ENCODE measurements around the gene USP13. TPM values are rescaled to one million over a fixed set of nuclear protein-coding genes. Genes with fewer than 3 reads are reported as not detected.

The USP13 gene
- total RNA-seq, 1 donor from 2014 or later, result 11.0 TPM

DNA sequence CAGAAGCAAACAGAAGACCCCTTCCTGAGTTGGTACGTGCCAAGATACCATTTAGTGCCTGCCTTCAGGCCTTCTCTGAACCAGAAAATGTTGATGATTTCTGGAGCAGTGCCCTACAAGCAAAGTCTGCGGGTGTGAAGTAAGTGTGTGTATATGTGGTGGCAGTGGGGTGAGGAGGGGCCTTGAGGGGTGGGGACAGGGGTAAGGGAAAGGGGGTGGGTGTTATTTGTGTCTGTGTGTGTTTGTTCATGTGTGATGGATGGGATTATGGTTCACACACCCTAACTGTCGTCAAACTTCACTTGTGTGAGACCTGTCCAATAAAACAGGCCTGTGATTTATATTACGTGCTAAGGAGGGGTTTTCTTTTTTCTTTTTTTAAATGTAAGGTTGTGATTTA lies 92.2 kb downstream of the USP13 start:
- CTCF ChIA-PET, result no interaction called here
- H3K9me3 Mint-ChIP-seq, result no peaks in the 10 kb centered on the region
- H3K4me1 Mint-ChIP-seq, result no peaks in the 10 kb centered on the region
- intact Hi-C loops (cut with micrococcal nuclease), result no loop called here
- DNase-seq, result no peak
- POLR2A ChIA-PET, result no interaction called here
- ATAC-seq (ENCODE audit: low read depth), result no peak
- no peaks in the 10 kb centered on the region for H3K27me3 Mint-ChIP-seq
- no peak overlapping the region for H3K4me3 Mint-ChIP-seq
- TF ChIP-seq, protein P1, sequence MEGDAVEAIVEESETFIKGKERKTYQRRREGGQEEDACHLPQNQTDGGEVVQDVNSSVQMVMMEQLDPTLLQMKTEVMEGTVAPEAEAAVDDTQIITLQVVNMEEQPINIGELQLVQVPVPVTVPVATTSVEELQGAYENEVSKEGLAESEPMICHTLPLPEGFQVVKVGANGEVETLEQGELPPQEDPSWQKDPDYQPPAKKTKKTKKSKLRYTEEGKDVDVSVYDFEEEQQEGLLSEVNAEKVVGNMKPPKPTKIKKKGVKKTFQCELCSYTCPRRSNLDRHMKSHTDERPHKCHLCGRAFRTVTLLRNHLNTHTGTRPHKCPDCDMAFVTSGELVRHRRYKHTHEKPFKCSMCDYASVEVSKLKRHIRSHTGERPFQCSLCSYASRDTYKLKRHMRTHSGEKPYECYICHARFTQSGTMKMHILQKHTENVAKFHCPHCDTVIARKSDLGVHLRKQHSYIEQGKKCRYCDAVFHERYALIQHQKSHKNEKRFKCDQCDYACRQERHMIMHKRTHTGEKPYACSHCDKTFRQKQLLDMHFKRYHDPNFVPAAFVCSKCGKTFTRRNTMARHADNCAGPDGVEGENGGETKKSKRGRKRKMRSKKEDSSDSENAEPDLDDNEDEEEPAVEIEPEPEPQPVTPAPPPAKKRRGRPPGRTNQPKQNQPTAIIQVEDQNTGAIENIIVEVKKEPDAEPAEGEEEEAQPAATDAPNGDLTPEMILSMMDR (IDR thresholded peaks at IDR 0.05), result no peak
- no peak overlapping the region for H3K27ac Mint-ChIP-seq
- peaks cover 42% of the 10 kb centered on the region for H3K36me3 Mint-ChIP-seq (ENCODE audit: low read depth)

DNA sequence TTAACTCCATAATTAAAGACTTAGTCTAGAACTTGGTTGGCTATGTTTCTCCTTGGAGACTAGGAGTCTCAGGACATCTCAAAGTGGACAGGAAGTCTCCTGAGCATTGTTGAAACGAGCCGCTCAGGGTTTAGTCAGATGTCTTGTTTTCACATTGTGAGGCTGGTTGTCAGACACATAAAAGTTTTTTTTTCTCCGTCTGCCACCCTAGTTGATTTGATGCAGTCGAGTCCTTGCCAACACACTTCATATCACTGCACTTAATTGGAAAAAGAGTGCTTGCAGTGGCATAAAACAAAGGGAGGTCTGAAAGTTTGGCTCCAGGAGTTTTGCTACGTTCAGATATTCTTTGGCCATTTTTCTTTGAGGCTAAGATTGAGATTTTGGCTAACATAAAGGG lies 92.9 kb downstream of the USP13 start:
- H3K9me3 Mint-ChIP-seq, result no peaks in the 10 kb centered on the region
- CTCF ChIA-PET, result no interaction called here
- H3K27ac Mint-ChIP-seq, result no peak overlapping the region
- TF ChIP-seq, protein P1 (IDR thresholded peaks at IDR 0.05), result no peak
- no peak overlapping the region for H3K4me3 Mint-ChIP-seq
- no peak for DNase-seq
- intact Hi-C loops (cut with micrococcal nuclease), result no loop called here
- POLR2A ChIA-PET, result no interaction called here
- no peaks in the 10 kb centered on the region for H3K27me3 Mint-ChIP-seq
- H3K4me1 Mint-ChIP-seq, result no peaks in the 10 kb centered on the region
- ATAC-seq (ENCODE audit: low read depth), result no peak
- peaks cover 37% of the 10 kb centered on the region for H3K36me3 Mint-ChIP-seq (ENCODE audit: low read depth)

DNA sequence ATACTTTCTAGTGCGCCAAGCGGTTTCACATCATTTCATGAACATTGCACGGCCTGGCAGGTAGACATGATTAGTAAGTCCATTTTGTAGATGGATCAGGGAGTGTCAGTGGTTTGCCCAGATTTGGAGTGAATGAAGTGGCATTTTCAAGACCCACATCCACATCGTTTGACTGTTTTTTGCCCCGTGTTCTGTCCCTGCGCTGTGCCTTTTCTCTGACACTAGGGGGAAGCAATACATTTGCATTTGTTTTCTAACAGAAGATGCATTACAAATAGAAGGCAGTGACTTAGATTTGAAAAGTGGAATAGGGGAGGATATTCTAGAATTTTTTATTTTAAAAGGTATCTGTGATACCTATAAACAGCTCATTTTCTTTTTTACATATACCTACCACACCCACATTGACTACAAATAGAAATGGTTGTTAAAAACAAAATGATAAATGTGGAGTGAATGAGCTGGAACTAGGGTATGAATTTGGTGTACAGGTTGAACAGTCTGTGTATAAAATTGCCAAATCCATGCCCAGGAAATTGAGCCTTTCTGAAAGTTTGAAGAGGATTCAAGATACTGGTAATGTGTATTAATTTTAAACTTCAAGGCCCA lies 98.0 kb downstream of the USP13 start:
- ChIA-PET POLR2A (no interaction called here), CTCF (no interaction called here)
- H3K9me3 Mint-ChIP-seq, result no peaks in the 10 kb centered on the region
- H3K36me3 Mint-ChIP-seq (ENCODE audit: low read depth), result peaks cover 23% of the 10 kb centered on the region
- intact Hi-C loops (cut with micrococcal nuclease), result no loop called here
- H3K27ac Mint-ChIP-seq, result no peak overlapping the region
- no peak overlapping the region for H3K4me3 Mint-ChIP-seq
- H3K27me3 Mint-ChIP-seq, result no peaks in the 10 kb centered on the region
- ATAC-seq (ENCODE audit: low read depth) (no peak), DNase-seq (no peak)
- no peaks in the 10 kb centered on the region for H3K4me1 Mint-ChIP-seq
- TF ChIP-seq, protein P1 (IDR thresholded peaks at IDR 0.05), result no peak

DNA sequence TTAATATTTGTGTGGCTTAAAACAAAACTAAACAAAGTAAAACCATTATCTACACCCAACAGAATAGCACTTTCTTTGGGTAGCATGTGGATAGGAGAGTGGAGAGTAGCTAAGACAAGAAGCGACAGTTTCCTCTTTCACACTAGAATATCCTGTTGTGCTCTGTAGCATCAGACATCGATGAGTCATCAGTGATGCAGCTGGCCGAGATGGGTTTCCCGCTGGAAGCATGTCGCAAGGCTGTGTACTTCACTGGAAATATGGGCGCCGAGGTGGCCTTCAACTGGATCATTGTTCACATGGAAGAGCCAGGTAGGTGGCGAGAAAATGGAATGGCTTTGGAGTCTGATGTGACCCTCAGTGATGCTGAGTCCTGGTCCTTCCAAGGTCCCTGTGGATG lies 108.1 kb downstream of the USP13 start:
- Mint-ChIP-seq H3K27ac (no peak overlapping the region), H3K36me3 (ENCODE audit: low read depth) (peaks cover 69% of the 10 kb centered on the region), H3K9me3 (no peaks in the 10 kb centered on the region), H3K4me1 (no peaks in the 10 kb centered on the region), H3K27me3 (no peaks in the 10 kb centered on the region), H3K4me3 (no peak overlapping the region)
- ChIA-PET CTCF (no interaction called here), POLR2A (no interaction called here)
- no peak for DNase-seq
- no peak for ATAC-seq (ENCODE audit: low read depth)
- TF ChIP-seq, protein P1 (IDR thresholded peaks at IDR 0.05), result no peak
- intact Hi-C loops (cut with micrococcal nuclease), result no loop called here

DNA sequence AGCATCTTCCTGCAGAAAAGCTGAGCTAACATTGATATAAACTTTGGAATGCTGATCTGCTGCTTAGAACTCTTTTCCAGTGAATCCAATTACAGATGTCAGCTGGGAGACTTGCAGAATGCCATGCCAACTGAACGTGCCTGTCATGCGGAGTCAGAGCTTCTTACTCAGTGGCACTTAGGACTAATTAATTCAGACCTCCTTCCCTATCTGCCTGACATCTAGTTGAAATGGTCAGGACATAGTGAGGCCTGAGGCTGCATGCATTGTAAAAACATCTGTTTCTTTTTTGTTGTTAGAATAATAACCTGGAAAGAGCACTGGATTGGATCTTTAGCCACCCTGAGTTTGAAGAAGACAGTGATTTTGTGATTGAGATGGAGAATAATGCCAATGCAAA lies 112.6 kb downstream of the USP13 start:
- TF ChIP-seq, protein P1 (IDR thresholded peaks at IDR 0.05), result no peak

More for the DNA sequence above, 112.6 kb downstream of the USP13 start:
- H3K4me1 Mint-ChIP-seq, result peaks cover 9% of the 10 kb centered on the region
- intact Hi-C loops (cut with micrococcal nuclease), result no loop called here
- no peaks in the 10 kb centered on the region for H3K27me3 Mint-ChIP-seq
- no peak for DNase-seq
- H3K9me3 Mint-ChIP-seq, result no peaks in the 10 kb centered on the region
- ATAC-seq (ENCODE audit: low read depth), result no peak
- H3K27ac Mint-ChIP-seq, result no peak overlapping the region
- POLR2A ChIA-PET, result no interaction called here
- H3K4me3 Mint-ChIP-seq, result no peak overlapping the region
- peaks cover 59% of the 10 kb centered on the region for H3K36me3 Mint-ChIP-seq (ENCODE audit: low read depth)
- CTCF ChIA-PET, result no interaction called here
